Measurements from ENCODE around the gene ZBTB17.

Gene ZBTB17

DNA sequence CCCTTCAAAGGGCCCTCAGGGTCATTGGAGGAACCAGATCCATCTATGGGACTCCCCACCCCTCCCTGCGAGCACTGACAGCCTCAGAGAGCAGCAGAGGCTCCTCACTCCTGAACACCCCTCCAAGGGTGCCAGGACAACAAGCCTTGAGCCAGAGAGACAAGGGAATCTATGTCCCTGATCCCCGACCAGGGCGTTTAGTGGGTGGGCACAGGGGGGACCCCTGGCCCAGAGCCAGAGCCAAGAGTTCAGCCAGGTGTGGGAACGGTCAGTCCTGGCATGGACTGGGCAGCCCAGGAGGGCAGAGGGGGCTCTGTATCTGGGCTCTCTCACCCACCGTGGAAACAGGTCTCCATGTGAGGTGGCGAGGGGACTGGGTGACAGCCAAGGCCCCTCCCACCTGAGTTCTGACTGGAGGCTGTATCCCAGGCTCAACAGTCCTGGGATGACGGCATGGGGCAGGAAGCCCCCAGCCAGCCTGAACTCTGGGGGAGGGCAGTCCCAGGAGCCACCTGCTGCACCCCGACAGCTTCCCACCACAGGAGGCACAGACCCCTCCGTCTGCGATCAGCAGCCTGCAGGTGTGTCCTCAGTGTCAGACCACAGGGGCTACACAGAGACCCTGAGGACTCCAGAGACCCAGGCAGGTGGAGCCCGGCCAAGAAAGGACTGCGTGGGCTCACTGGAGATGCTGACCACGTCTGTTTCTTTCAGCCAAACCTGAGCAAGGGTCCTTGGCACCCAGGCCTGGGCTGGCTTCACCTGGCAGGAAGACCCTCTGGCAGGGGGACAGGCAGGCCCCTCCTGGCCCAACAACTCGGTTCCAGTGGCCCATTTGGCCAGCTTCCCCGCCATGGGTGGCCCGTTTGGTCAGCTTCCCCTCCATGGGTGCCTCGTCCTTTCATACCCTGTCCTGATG, 16.9 kb upstream of the ZBTB17 start:
- H3K4me3 ChIP-seq (ENCODE audit: low read depth, low read length), result no peak overlapping the region
- no peak for DNase-seq (ENCODE audit: low read depth)
- no peak for TF ChIP-seq MYC (IDR thresholded peaks at IDR 0.05; ENCODE audit: low read depth, low read length)
- TF ChIP-seq POLR2A (IDR thresholded peaks at IDR 0.05; ENCODE audit: extremely low read depth, insufficient read length), result no peak
- TF ChIP-seq, protein P1, sequence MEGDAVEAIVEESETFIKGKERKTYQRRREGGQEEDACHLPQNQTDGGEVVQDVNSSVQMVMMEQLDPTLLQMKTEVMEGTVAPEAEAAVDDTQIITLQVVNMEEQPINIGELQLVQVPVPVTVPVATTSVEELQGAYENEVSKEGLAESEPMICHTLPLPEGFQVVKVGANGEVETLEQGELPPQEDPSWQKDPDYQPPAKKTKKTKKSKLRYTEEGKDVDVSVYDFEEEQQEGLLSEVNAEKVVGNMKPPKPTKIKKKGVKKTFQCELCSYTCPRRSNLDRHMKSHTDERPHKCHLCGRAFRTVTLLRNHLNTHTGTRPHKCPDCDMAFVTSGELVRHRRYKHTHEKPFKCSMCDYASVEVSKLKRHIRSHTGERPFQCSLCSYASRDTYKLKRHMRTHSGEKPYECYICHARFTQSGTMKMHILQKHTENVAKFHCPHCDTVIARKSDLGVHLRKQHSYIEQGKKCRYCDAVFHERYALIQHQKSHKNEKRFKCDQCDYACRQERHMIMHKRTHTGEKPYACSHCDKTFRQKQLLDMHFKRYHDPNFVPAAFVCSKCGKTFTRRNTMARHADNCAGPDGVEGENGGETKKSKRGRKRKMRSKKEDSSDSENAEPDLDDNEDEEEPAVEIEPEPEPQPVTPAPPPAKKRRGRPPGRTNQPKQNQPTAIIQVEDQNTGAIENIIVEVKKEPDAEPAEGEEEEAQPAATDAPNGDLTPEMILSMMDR (IDR thresholded peaks at IDR 0.05; ENCODE audit: low read depth, low read length), result no peak
- TF ChIP-seq, protein P2, sequence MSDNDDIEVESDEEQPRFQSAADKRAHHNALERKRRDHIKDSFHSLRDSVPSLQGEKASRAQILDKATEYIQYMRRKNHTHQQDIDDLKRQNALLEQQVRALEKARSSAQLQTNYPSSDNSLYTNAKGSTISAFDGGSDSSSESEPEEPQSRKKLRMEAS (IDR thresholded peaks at IDR 0.05; ENCODE audit: low read depth, low read length), result no peak

DNA sequence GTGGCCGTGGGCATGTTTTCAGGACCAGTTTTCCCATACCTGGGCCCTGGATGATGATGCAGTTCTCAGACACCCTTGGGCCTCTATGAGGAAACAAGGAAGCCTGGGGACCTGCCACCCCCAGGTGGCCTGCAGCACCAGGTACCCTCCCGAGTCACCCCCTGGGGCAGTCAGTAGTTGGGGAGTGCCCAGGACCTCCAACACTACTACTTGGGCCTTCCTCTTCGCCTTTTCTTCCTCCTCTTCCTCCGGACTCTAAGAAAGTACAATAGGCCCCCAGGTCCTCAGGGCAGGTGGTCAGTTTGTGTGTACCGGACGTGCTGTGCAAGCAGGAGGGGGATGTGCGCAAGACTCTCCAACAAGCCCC, 16.3 kb upstream of the ZBTB17 start:
- DNase-seq (ENCODE audit: low read depth), result no peak
- H3K4me3 ChIP-seq (ENCODE audit: low read depth, low read length), result no peak overlapping the region
- TF ChIP-seq POLR2A (IDR thresholded peaks at IDR 0.05; ENCODE audit: extremely low read depth, insufficient read length) (no peak), MYC (IDR thresholded peaks at IDR 0.05; ENCODE audit: low read depth, low read length) (no peak)
- TF ChIP-seq, protein P1 (IDR thresholded peaks at IDR 0.05; ENCODE audit: low read depth, low read length), result no peak
- TF ChIP-seq, protein P2 (IDR thresholded peaks at IDR 0.05; ENCODE audit: low read depth, low read length), result no peak

DNA sequence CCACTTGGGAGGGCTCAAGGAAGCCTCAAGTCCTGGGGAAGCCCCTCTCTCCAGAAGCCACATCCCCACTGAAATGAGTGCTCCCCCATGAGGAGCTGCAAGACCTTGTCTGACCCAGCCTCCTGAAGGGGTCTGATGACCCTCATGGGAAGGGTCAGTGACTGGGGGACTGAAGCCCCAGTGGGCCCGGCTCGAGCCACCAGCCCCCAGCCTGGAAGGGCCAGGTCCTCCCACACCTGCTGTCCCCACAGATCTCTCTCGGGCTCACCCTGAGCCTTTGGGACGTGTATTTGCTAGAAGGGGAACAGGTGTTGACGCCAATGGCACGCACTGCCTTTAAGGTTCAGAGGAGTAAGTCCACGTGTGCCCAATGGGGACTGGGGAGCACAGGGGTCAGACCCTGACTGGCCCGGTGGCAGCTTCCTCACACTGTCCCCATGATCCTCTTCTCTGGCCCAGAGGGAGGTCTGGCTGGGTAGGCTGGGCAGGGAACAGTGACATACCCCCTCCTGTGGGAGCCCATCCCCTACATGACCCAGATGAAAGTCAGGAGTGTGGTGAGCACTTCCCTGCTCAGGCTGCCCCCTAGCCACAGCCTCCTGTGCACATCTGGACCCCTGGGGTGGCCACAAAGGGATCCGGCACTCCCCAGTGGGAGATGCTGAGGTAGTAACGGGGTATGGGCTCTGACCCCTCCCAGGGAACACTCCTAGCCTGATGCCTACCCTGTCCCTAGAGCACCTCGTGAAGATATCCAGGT, 15.7 kb upstream of the ZBTB17 start:
- TF ChIP-seq, protein P1 (IDR thresholded peaks at IDR 0.05; ENCODE audit: low read depth, low read length), result no peak
- TF ChIP-seq MYC (IDR thresholded peaks at IDR 0.05; ENCODE audit: low read depth, low read length) (no peak), POLR2A (IDR thresholded peaks at IDR 0.05; ENCODE audit: extremely low read depth, insufficient read length) (no peak)
- TF ChIP-seq, protein P2 (IDR thresholded peaks at IDR 0.05; ENCODE audit: low read depth, low read length), result no peak
- no peak overlapping the region for H3K4me3 ChIP-seq (ENCODE audit: low read depth, low read length)
- no peak for DNase-seq (ENCODE audit: low read depth)

DNA sequence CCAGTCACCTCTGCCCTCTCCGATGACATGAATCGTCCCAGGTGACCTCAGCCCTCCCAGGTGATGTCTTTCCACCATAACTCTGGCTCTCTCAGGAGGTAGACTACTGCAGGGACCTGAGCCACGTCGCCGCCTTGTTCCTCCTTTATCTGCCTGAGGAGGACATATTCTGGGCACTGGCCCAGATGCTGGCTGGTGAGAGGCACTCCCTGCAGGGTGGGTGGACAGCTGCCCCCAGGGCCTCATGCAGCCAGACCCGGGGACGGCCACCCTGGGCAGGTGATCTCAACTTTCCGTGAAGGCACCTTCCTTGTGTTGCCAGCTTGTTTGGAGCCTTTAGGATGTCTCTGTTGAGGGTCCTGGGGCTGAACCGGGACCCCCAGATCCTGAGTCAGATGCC, 13.9 kb upstream of the ZBTB17 start:
- TF ChIP-seq, protein P2 (IDR thresholded peaks at IDR 0.05; ENCODE audit: low read depth, low read length), result no peak
- no peak for TF ChIP-seq MYC (IDR thresholded peaks at IDR 0.05; ENCODE audit: low read depth, low read length)
- TF ChIP-seq, protein P1 (IDR thresholded peaks at IDR 0.05; ENCODE audit: low read depth, low read length), result no peak
- no peak for TF ChIP-seq POLR2A (IDR thresholded peaks at IDR 0.05; ENCODE audit: extremely low read depth, insufficient read length)
- no peak overlapping the region for H3K4me3 ChIP-seq (ENCODE audit: low read depth, low read length)
- DNase-seq (ENCODE audit: low read depth), result no peak

DNA sequence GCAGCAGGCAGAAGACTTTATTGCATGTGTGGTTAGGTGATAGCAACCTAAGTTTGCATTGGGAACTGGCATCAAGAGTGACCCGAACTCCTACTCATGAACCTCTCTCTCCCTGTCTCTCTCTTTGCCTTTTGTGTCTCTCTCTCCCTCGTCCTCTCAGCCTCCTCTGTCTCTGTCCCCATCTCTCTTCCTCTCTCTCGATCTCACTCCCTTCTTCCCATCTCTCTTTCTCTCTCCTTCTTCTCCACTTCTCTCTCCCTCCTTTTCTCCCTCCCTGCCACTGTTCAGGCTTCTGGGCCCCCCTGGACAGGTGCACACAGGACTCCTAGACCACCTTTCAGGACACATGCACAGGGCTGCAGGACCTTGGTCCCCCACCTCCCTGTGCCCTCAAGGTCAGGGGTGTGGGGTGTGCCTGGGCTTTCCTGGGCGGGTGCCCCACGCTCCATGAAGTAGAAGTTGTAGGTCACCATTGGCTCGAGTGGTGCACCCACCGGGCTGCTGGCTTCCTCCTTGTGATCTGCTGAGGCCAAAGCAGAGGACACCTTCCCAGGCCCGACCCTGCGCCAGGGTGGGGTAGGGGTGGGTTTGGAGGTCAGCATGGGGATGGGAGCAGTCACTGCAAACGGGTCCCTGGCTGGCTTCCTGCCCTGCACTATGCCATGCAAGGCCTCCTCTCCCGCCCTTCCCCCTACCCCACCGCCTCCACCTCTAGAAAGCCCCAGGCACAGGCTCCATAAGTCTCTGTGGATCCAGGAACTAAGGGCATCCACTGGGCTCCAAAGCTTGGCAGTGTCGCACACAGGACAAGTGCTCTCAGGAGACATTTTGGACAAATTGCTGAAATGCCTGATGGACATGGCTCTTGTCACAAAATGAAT, 13.2 kb upstream of the ZBTB17 start:
- TF ChIP-seq MYC (IDR thresholded peaks at IDR 0.05; ENCODE audit: low read depth, low read length) (no peak), POLR2A (IDR thresholded peaks at IDR 0.05; ENCODE audit: extremely low read depth, insufficient read length) (no peak)
- TF ChIP-seq, protein P1 (IDR thresholded peaks at IDR 0.05; ENCODE audit: low read depth, low read length), result no peak
- TF ChIP-seq, protein P2 (IDR thresholded peaks at IDR 0.05; ENCODE audit: low read depth, low read length), result no peak
- no peak for DNase-seq (ENCODE audit: low read depth)
- H3K4me3 ChIP-seq (ENCODE audit: low read depth, low read length), result no peak overlapping the region
